Measurements from ENCODE around the gene OLA1. TPM values are rescaled to one million over a fixed set of nuclear protein-coding genes. Genes with fewer than 3 reads are reported as not detected.

The OLA1 gene
- total RNA-seq, 1 donor from 2014 or later, result 104 TPM

- TF ChIP-seq, protein P1, sequence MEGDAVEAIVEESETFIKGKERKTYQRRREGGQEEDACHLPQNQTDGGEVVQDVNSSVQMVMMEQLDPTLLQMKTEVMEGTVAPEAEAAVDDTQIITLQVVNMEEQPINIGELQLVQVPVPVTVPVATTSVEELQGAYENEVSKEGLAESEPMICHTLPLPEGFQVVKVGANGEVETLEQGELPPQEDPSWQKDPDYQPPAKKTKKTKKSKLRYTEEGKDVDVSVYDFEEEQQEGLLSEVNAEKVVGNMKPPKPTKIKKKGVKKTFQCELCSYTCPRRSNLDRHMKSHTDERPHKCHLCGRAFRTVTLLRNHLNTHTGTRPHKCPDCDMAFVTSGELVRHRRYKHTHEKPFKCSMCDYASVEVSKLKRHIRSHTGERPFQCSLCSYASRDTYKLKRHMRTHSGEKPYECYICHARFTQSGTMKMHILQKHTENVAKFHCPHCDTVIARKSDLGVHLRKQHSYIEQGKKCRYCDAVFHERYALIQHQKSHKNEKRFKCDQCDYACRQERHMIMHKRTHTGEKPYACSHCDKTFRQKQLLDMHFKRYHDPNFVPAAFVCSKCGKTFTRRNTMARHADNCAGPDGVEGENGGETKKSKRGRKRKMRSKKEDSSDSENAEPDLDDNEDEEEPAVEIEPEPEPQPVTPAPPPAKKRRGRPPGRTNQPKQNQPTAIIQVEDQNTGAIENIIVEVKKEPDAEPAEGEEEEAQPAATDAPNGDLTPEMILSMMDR (conservative IDR thresholded peaks at IDR 0.05; ENCODE audit: low read depth, low read length), result no peak
These were observed 29.6 kb downstream of the OLA1 start for GRCh38 chr2:174218773-174219172.

GRCh38 chr2:174217869-174218268 lies 30.5 kb downstream of the OLA1 start:
- TF ChIP-seq, protein P1 (conservative IDR thresholded peaks at IDR 0.05; ENCODE audit: low read depth, low read length), result no peak
- no peak overlapping the region for H3K4me3 ChIP-seq (ENCODE audit: low read depth, low read length)
- no peak for DNase-seq (ENCODE audit: low read depth)

More at GRCh38 chr2:174218773-174219172, 29.6 kb downstream of the OLA1 start:
- no peak for DNase-seq (ENCODE audit: low read depth)
- no peak overlapping the region for H3K4me3 ChIP-seq (ENCODE audit: low read depth, low read length)

GRCh38 chr2:174211954-174212353 lies 36.4 kb downstream of the OLA1 start:
- H3K4me3 ChIP-seq (ENCODE audit: low read depth, low read length), result no peak overlapping the region
- TF ChIP-seq, protein P1 (conservative IDR thresholded peaks at IDR 0.05; ENCODE audit: low read depth, low read length), result no peak
- DNase-seq (ENCODE audit: low read depth), result no peak

GRCh38 chr2:174210862-174211261 lies 37.5 kb downstream of the OLA1 start:
- H3K4me3 ChIP-seq (ENCODE audit: low read depth, low read length), result no peak overlapping the region
- DNase-seq (ENCODE audit: low read depth), result no peak
- TF ChIP-seq, protein P1 (conservative IDR thresholded peaks at IDR 0.05; ENCODE audit: low read depth, low read length), result no peak

GRCh38 chr2:174209325-174209724 lies 39.0 kb downstream of the OLA1 start:
- TF ChIP-seq, protein P1 (conservative IDR thresholded peaks at IDR 0.05; ENCODE audit: low read depth, low read length), result no peak
- DNase-seq (ENCODE audit: low read depth), result no peak
- no peak overlapping the region for H3K4me3 ChIP-seq (ENCODE audit: low read depth, low read length)

GRCh38 chr2:174208026-174208425 lies 40.3 kb downstream of the OLA1 start:
- no peak overlapping the region for H3K4me3 ChIP-seq (ENCODE audit: low read depth, low read length)
- TF ChIP-seq, protein P1 (conservative IDR thresholded peaks at IDR 0.05; ENCODE audit: low read depth, low read length), result no peak
- no peak for DNase-seq (ENCODE audit: low read depth)

DNA sequence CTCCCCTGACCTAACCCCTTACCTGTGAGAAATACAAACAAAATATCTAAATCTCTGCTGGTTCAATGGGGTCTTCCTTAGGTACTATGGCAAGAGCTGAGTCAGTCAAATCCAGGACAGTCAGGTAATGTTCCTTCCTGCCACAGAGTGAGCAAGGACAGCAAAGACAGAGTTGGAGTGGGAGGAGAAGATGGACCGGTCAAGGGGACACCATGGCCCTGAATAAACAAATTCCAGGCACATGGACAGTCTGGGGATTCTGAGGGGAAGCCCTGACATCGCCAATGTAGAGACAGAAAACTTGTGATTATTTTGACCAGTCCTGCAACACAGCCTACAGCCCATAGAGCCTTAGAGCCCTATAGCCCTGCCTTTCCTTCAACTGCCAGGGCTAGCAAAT lies 42.8 kb downstream of the OLA1 start:
- DNase-seq (ENCODE audit: low read depth), result no peak
- TF ChIP-seq, protein P1 (conservative IDR thresholded peaks at IDR 0.05; ENCODE audit: low read depth, low read length), result no peak
- H3K4me3 ChIP-seq (ENCODE audit: low read depth, low read length), result no peak overlapping the region

Measured in epithelial cell of proximal tubule (primary cell).